ENCODE data around the gene STON2. TPM values are rescaled to one million over a fixed set of nuclear protein-coding genes. Genes with fewer than 3 reads are reported as not detected.

STON2 gene
- total RNA-seq, 2 experiments from 2014 or later = not detected

DNA sequence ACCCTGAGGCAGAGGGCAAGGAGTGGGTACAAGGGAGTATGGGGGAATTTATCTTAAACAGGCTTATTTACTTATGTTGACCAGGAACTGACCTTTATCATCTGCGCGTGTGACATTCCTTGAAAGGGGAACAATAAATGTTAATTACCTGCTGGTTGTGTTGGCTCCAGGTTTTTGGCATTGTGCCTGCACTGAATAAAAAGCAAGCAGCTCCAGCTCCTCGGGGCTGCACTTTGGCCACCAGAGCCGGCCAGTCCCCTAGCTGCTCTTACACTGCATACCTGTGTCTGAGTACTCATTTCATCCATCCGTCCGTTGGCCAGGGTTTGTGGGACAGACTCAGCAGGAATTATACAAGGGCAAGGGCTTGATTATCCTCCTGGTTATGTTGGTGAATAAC, 110.6 kb downstream of the STON2 start:
- Histone ChIP-seq H3K27me3 (ENCODE audit: control insufficient read depth in 1 of 2, insufficient read depth in 2 of 2, low read length in 2 of 2) (no peaks in the 10 kb centered on the region), H3K4me1 (ENCODE audit: insufficient read depth, low read length) (no peaks in the 10 kb centered on the region), H3K27ac (ENCODE audit: low read depth in 1 of 2, low read length in 2 of 2) (no peak overlapping the region), H3K9me3 (ENCODE audit: control insufficient read depth in 1 of 2, insufficient read depth in 1 of 2, low read length in 2 of 2) (no peaks in the 10 kb centered on the region), H3K36me3 (ENCODE audit: insufficient read depth, low read length) (no peaks in the 10 kb centered on the region), H3K4me3 (ENCODE audit: low read length) (no peak overlapping the region)
- no peaks in the 10 kb centered on the region for H3K9me3 Mint-ChIP-seq
- TF ChIP-seq CTCF (IDR thresholded peaks at IDR 0.05) = no peak
- H3K27me3 Mint-ChIP-seq = no peaks in the 10 kb centered on the region
- ChIA-PET POLR2A (no interaction called here), CTCF (no interaction called here)
- H3K27ac Mint-ChIP-seq = no peak overlapping the region
- no peaks in the 10 kb centered on the region for H3K4me1 Mint-ChIP-seq (ENCODE audit: low read depth)
- no peak overlapping the region for H3K4me3 Mint-ChIP-seq
- ATAC-seq (ENCODE audit: poor library complexity) = no peak
- intact Hi-C loops (cut with DNase I, micrococcal nuclease) = no loop called here
- H3K36me3 Mint-ChIP-seq (ENCODE audit: low read depth) = no peaks in the 10 kb centered on the region
- DNase-seq = no peak

DNA sequence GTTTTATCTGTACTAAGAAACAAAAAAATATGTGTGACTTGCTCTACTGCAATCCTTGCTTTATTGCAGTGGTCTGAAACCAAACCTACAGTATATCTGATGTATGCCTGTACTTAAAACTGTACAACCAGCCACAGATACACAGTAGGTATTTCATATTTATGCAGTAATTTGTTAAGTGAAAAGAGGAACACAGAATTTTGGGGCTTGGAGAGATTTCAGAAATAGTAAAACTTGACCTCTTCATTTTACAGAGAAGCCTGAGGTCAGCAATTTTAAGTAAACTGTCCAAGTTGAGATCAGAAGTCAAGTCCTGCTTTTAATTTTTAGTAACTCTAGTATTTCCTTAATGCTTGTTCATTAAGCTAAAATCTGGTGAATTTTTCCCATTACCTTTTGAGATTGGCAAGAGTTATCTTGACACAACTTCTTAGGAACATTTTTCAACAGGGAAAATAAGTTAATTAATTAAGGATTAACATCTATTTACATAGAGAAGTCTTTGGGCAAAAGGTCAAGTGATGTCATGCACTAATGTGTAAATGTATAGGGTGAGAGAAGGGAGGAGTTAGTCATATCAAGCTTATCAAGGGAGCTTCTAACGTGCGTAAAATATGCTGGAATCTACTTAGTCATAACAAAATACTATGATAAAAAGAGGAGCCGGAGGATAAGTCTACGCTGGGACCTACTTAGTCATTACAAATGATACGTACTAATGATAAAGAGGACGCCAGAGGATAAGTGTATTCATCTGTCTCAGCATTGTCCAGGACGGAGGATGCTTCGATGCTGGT, 113.4 kb downstream of the STON2 start:
- H3K36me3 Mint-ChIP-seq (ENCODE audit: low read depth) = no peaks in the 10 kb centered on the region
- no peak overlapping the region for H3K27ac ChIP-seq (ENCODE audit: low read depth in 1 of 2, low read length in 2 of 2)
- no peaks in the 10 kb centered on the region for H3K27me3 Mint-ChIP-seq
- H3K9me3 Mint-ChIP-seq = no peaks in the 10 kb centered on the region
- H3K9me3 ChIP-seq (ENCODE audit: control insufficient read depth in 1 of 2, insufficient read depth in 1 of 2, low read length in 2 of 2) = no peaks in the 10 kb centered on the region
- no peak for TF ChIP-seq CTCF (IDR thresholded peaks at IDR 0.05)
- ChIA-PET CTCF (no interaction called here), POLR2A (no interaction called here)
- no peak overlapping the region for H3K27ac Mint-ChIP-seq
- H3K4me1 ChIP-seq (ENCODE audit: insufficient read depth, low read length) = no peaks in the 10 kb centered on the region
- no peaks in the 10 kb centered on the region for H3K4me1 Mint-ChIP-seq (ENCODE audit: low read depth)
- intact Hi-C loops (cut with DNase I, micrococcal nuclease) = no loop called here
- no peak overlapping the region for H3K4me3 Mint-ChIP-seq
- no peak overlapping the region for H3K4me3 ChIP-seq (ENCODE audit: low read length)
- no peaks in the 10 kb centered on the region for H3K27me3 ChIP-seq (ENCODE audit: control insufficient read depth in 1 of 2, insufficient read depth in 2 of 2, low read length in 2 of 2)
- ATAC-seq (ENCODE audit: poor library complexity) (no peak), DNase-seq (no peak)
- no peaks in the 10 kb centered on the region for H3K36me3 ChIP-seq (ENCODE audit: insufficient read depth, low read length)

GRCh38 chr14:81285245-81285644, 114.9 kb downstream of the STON2 start:
- H3K27ac Mint-ChIP-seq = no peak overlapping the region
- no peaks in the 10 kb centered on the region for H3K27me3 ChIP-seq (ENCODE audit: control insufficient read depth in 1 of 2, insufficient read depth in 2 of 2, low read length in 2 of 2)
- no peak overlapping the region for H3K27ac ChIP-seq (ENCODE audit: low read depth in 1 of 2, low read length in 2 of 2)
- H3K4me3 Mint-ChIP-seq = no peak overlapping the region
- H3K4me3 ChIP-seq (ENCODE audit: low read length) = no peak overlapping the region
- intact Hi-C loops (cut with DNase I, micrococcal nuclease) = no loop called here
- POLR2A ChIA-PET = no interaction called here
- H3K27me3 Mint-ChIP-seq = no peaks in the 10 kb centered on the region
- H3K9me3 Mint-ChIP-seq = no peaks in the 10 kb centered on the region
- DNase-seq (no peak), ATAC-seq (ENCODE audit: poor library complexity) (no peak)
- H3K36me3 ChIP-seq (ENCODE audit: insufficient read depth, low read length) = no peaks in the 10 kb centered on the region
- no peak for TF ChIP-seq CTCF (IDR thresholded peaks at IDR 0.05)
- no peaks in the 10 kb centered on the region for H3K36me3 Mint-ChIP-seq (ENCODE audit: low read depth)
- CTCF ChIA-PET = no interaction called here
- no peaks in the 10 kb centered on the region for H3K4me1 Mint-ChIP-seq (ENCODE audit: low read depth)
- no peaks in the 10 kb centered on the region for H3K9me3 ChIP-seq (ENCODE audit: control insufficient read depth in 1 of 2, insufficient read depth in 1 of 2, low read length in 2 of 2)
- no peaks in the 10 kb centered on the region for H3K4me1 ChIP-seq (ENCODE audit: insufficient read depth, low read length)
